Gastroesophageal sphincter (tissue), 4 donors: ENCODE data around the gene LRCOL1. TPM values are rescaled to one million over a fixed set of nuclear protein-coding genes. Genes with fewer than 3 reads are reported as not detected.

ENCODE experiments used
- ATAC-seq: fragments of 150-250 bp; one replicate; pipeline ENCODE4 v1.9.1; 2016; ENCODE audit warnings: mild to moderate bottlenecking, moderate library complexity
- H3K27ac ChIP-seq, 4 donors: fragments of 200-600 bp; sonication (generic) in 3 of 4; 1 replicate in 3 of 4; 2 replicates in 1 of 4; pipeline ENCODE4 v1.5.1; 2016 to 2019
- H3K27me3 ChIP-seq: fragments of 200-600 bp; sonication (generic); one replicate; pipeline ENCODE4 v1.5.1; 2019
- H3K36me3 ChIP-seq, 2 donors: fragments of 200-600 bp; sonication (generic); one replicate each; pipeline ENCODE4 v1.5.1; 2019; ENCODE audit warnings: control low read depth in 1 of 2
- H3K4me1 ChIP-seq, 3 donors: fragments of 200-600 bp; sonication (generic); 1 replicate in 2 of 3; 2 replicates in 1 of 3; pipeline ENCODE4 v1.5.1; 2016 to 2019; ENCODE audit warnings: control low read depth in 2 of 3
- H3K4me3 ChIP-seq, 2 donors: fragments of 200-600 bp; sonication (generic); one replicate each; pipeline ENCODE4 v1.5.1; 2019; ENCODE audit warnings: mild to moderate bottlenecking in 1 of 2, moderate library complexity in 1 of 2
- H3K9me3 ChIP-seq, 3 donors: fragments of 200-600 bp; sonication (generic); one replicate each; pipeline ENCODE4 v1.5.1; 2017 to 2019; ENCODE audit warnings: control low read depth in 2 of 3
- CTCF ChIP-seq, 4 experiments: fragments of 200-600 bp in 2 of 4; fragments of 450-650 bp in 2 of 4; sonication (generic) in 1 of 4; IDR thresholded peaks; one replicate each; pipeline ENCODE4 v1.5.1; 2017 to 2019; ENCODE audit warnings: antibody characterized with exemption in 4 of 4, mild to moderate bottlenecking in 2 of 4, moderate library complexity in 2 of 4
- EP300 ChIP-seq: sonication (generic); formaldehyde crosslinking; IDR thresholded peaks from one replicate; pipeline ENCODE4 v1.6.1; 2017; ENCODE audit warnings: antibody characterized with exemption, mild to moderate bottlenecking
- POLR2A ChIP-seq, 2 donors: fragments of 450-650 bp; IDR thresholded peaks; one replicate each; pipeline ENCODE4 v1.6.1; 2017; ENCODE audit warnings: antibody characterized with exemption in 2 of 2, mild to moderate bottlenecking in 2 of 2, moderate library complexity in 1 of 2
- POLR2AphosphoS5 ChIP-seq: sonication (generic); formaldehyde crosslinking; IDR thresholded peaks from one replicate; pipeline ENCODE4 v1.6.1; 2017; ENCODE audit warnings: antibody characterized with exemption
- WGBS, 2 donors: methylation state at CpG; one replicate each; pipeline ENCODE4 v1.1.5; 2018; ENCODE audit warnings: low coverage in 1 of 2; 5-methylcytosine and 5-hydroxymethylcytosine counted together
- total RNA-seq, 4 donors: library from RNA; depleted of rRNA; stranded (reverse); fragments of >200 nt; gene quantifications; one replicate each; pipeline ENCODE4 v1.1.0, GENCODE V29; 2016

LRCOL1 gene
- total RNA-seq, 4 donors from 2014 or later = not detected

DNA sequence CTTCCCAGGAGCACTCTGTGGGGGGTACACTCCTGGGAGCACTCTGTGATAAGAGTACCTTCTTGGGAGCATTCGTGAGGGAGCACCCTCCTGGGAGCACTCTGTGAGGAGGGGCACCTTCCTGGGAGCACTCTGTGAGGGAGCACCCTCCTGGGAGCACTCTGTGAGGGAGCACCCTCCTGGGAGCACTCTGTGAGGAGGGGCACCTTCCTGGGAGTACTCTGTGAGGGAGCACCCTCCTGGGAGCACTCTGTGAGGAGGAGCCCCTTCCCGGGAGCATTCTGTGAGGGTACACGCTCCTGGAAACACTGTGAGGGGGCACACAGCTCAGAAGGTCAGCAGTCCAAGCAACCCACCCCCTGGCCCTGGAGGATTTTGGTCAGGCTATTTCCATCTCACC, 22.6 kb downstream of the LRCOL1 start:
- no peak overlapping the region for H3K27ac ChIP-seq
- WGBS, 2 donors = 100% methylated on average over 1 of the region's 3 CpGs; no CpG with 5 or more reads in 1 of the 2 donors
- no peak for ATAC-seq
- TF ChIP-seq POLR2AphosphoS5 (no peak), CTCF (IDR thresholded peaks at IDR 0.05) (no peak), POLR2A (IDR thresholded peaks at IDR 0.05) (no peak), EP300 (no peak)
- H3K27me3 ChIP-seq = no peaks in the 10 kb centered on the region
- no peaks in the 10 kb centered on the region for H3K4me1 ChIP-seq
- H3K4me3 ChIP-seq = no peak overlapping the region
- H3K36me3 ChIP-seq = peaks cover 0 to 12% of the 10 kb centered on the region in 2 donors
- no peaks in the 10 kb centered on the region for H3K9me3 ChIP-seq

DNA sequence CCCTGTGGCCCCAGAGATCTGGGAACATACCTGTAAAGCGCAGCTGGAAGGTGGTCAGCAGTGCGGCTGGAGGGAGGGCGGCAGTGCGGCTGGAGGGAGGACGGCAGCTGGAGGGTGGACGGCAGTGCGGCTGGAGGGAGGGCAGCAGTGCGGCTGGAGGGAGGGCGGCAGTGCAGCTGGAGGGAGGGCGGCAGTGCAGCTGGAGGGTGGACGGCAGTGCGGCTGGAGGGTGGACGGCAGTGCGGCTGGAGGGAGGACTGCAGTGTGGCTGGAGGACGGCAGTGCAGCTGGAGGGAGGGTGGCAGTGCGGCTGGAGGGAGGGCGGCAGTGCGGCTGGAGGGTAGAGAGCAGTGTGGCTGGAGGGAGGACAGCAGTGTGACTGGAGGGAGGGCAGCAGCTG, 23.5 kb downstream of the LRCOL1 start:
- no peak for ATAC-seq
- no peak for TF ChIP-seq POLR2A (IDR thresholded peaks at IDR 0.05)
- no peak for TF ChIP-seq CTCF (IDR thresholded peaks at IDR 0.05)
- no peak for TF ChIP-seq POLR2AphosphoS5
- no peak for TF ChIP-seq EP300
- Histone ChIP-seq H3K27ac (no peak overlapping the region), H3K4me1 (peaks cover 0 to under 1% (median 0%) of the 10 kb centered on the region in 3 donors), H3K36me3 (peaks cover 0 to 21% of the 10 kb centered on the region in 2 donors), H3K9me3 (no peaks in the 10 kb centered on the region), H3K27me3 (no peaks in the 10 kb centered on the region), H3K4me3 (no peak overlapping the region)
- 88 to 94% methylated on average over 3 to 18 of the region's 18 CpGs for WGBS, 2 donors

- H3K4me3 ChIP-seq = no peak overlapping the region
- H3K27ac ChIP-seq = no peak overlapping the region
- peaks cover 0 to 38% of the 10 kb centered on the region in 2 donors for H3K36me3 ChIP-seq
- WGBS, 2 donors = 80% methylated on average over 1 of the region's 24 CpGs; no CpG with 5 or more reads in 1 of the 2 donors
- H3K27me3 ChIP-seq = no peaks in the 10 kb centered on the region
- no peak for ATAC-seq
- peaks cover 0 to 15% (median 0%) of the 10 kb centered on the region in 3 donors for H3K4me1 ChIP-seq
- no peaks in the 10 kb centered on the region for H3K9me3 ChIP-seq
- TF ChIP-seq CTCF (IDR thresholded peaks at IDR 0.05) (no peak), POLR2AphosphoS5 (no peak), POLR2A (IDR thresholded peaks at IDR 0.05) (no peak), EP300 (no peak)
Measured at GRCh38 chr12:132585177-132585576, 25.2 kb downstream of the LRCOL1 start.

- WGBS, 2 donors = 57 to 95% methylated on average over 1 to 9 of the region's 14 CpGs
Measured at GRCh38 chr12:132584429-132584828, 26.0 kb downstream of the LRCOL1 start.

More at GRCh38 chr12:132584429-132584828, 26.0 kb downstream of the LRCOL1 start:
- H3K9me3 ChIP-seq = no peaks in the 10 kb centered on the region
- no peak overlapping the region for H3K4me3 ChIP-seq
- no peak overlapping the region for H3K27ac ChIP-seq
- peaks cover 0 to 23% (median 0%) of the 10 kb centered on the region in 3 donors for H3K4me1 ChIP-seq
- no peaks in the 10 kb centered on the region for H3K27me3 ChIP-seq
- no peak for ATAC-seq
- H3K36me3 ChIP-seq = peaks cover 0 to 46% of the 10 kb centered on the region in 2 donors
- TF ChIP-seq POLR2AphosphoS5 (no peak), CTCF (IDR thresholded peaks at IDR 0.05) (no peak), EP300 (no peak), POLR2A (IDR thresholded peaks at IDR 0.05) (no peak)
